ENCODE measurements around the gene CENPH.

CENPH gene

GRCh38 chr5:69250593-69250992 lies 61.2 kb downstream of the CENPH start:
- no peak for DNase-seq (ENCODE audit: low spot score)

GRCh38 chr5:69252437-69252836 lies 63.1 kb downstream of the CENPH start:
- DNase-seq (ENCODE audit: low spot score) = no peak

GRCh38 chr5:69255940-69256339 lies 66.6 kb downstream of the CENPH start:
- DNase-seq (ENCODE audit: low spot score) = peak; percentile 28

GRCh38 chr5:69257577-69257976 lies 68.2 kb downstream of the CENPH start:
- no peak for DNase-seq (ENCODE audit: low spot score)

Data from kidney tubule cell (primary cell).